Measurements from ENCODE around the gene PHPT1. TPM values are rescaled to one million over a fixed set of nuclear protein-coding genes. Genes with fewer than 3 reads are reported as not detected.

PHPT1 gene
- total RNA-seq, 2 donors from 2014 or later: 129 to 167 TPM

GRCh38 chr9:136850866-136851775 lies 1.9 kb downstream of the PHPT1 start:
- ATAC-seq (no peak), DNase-seq (ENCODE audit: low spot score in 2 of 2) (no peak)
- no peaks in the 10 kb centered on the region for H3K9me3 Mint-ChIP-seq
- H3K36me3 Mint-ChIP-seq: peaks cover 8 to 23% of the 10 kb centered on the region in 2 donors
- H3K27ac Mint-ChIP-seq: peak overlapping the region; percentile 30 to 55

- Mint-ChIP-seq H3K36me3 (peaks cover 8 to 23% of the 10 kb centered on the region in 2 donors), H3K9me3 (no peaks in the 10 kb centered on the region), H3K27ac (peak within 1 kb of the TSS; percentile 30 to 55)
- no peak for ATAC-seq
- DNase-seq (ENCODE audit: low spot score in 2 of 2): no peak
Measured at GRCh38 chr9:136851941-136852663, 2.9 kb downstream of the PHPT1 start, which contains the start of gene MAMDC4. Gene MAMDC4 (plus strand): TSS chr9:136852346. CDS start chr9:136852417, 71 bp downstream.

DNA sequence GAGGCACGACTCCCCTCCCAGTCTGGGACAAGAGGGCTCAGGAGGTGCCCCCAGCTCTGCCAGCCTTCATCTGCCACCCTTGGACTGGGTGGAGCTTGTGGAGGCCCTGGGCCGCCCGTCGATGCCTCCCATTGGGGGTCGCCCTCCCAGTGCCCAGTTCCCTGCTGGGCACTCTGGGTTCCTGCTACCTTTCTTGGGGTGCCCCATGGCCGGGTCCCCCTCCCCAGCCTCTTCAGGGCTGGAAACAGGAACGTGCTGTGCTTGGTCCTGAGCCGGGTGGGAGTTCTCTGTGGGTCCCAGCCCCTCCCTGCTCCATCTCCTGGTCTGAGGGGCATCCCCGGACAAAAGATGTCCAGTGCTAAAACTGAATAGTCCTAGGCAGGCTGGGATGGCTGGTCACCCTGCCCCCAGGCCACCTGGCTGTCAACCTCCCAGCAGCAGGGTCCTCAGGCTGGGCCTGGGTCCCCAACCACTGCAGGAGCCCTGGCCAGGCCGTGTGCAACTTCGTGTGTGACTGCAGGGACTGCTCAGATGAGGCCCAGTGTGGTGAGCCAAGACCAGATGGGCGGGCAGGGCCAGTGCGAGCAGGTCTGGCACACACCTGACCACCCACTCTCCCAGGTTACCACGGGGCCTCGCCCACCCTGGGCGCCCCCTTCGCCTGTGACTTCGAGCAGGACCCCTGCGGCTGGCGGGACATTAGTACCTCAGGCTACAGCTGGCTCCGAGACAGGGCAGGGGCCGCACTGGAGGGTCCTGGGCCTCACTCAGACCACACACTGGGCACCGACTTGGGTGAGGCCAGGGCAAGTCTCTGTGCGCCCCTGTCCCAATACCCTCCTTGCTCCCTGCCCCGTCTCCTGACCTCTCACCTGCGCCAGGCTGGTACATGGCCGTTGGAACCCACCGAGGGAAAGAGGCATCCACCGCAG lies 3.7 kb downstream of the PHPT1 start:
- H3K9me3 Mint-ChIP-seq: no peaks in the 10 kb centered on the region
- ATAC-seq (no peak), DNase-seq (ENCODE audit: low spot score in 2 of 2) (no peak)
- H3K27ac Mint-ChIP-seq: no peak overlapping the region
- H3K36me3 Mint-ChIP-seq: peaks cover 2 to 17% of the 10 kb centered on the region in 2 donors

DNA sequence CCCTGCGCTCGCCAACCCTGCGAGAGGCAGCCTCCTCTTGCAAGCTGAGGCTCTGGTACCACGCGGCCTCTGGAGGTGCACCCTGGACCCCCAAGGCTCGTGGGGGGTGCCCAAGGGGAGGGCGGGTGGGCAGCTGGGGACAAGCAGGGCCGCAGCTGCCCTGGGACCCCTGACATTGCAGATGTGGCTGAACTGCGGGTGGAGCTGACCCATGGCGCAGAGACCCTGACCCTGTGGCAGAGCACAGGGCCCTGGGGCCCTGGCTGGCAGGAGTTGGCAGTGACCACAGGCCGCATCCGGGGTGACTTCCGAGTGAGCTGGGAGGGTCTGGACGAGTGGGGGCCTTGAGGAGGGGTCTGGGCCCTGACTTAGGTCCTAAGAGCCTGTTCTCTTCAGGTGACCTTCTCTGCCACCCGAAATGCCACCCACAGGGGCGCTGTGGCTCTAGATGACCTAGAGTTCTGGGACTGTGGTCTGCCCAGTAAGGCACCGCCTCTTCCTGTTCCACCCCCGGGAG lies 4.4 kb downstream of the PHPT1 start:
- DNase-seq (ENCODE audit: low spot score in 2 of 2): no peak
- Mint-ChIP-seq H3K27ac (no peak overlapping the region), H3K9me3 (no peaks in the 10 kb centered on the region), H3K36me3 (peaks cover 0 to 15% of the 10 kb centered on the region in 2 donors)
- no peak for ATAC-seq

GRCh38 chr9:136854113-136854841 lies 5.1 kb downstream of the PHPT1 start:
- no peaks in the 10 kb centered on the region for H3K9me3 Mint-ChIP-seq
- peaks cover 0 to 15% of the 10 kb centered on the region in 2 donors for H3K36me3 Mint-ChIP-seq
- H3K27ac Mint-ChIP-seq: peak overlapping the region in 1 of 2 donors; percentile 21
- no peak for DNase-seq (ENCODE audit: low spot score in 2 of 2)
- ATAC-seq: no peak

DNA sequence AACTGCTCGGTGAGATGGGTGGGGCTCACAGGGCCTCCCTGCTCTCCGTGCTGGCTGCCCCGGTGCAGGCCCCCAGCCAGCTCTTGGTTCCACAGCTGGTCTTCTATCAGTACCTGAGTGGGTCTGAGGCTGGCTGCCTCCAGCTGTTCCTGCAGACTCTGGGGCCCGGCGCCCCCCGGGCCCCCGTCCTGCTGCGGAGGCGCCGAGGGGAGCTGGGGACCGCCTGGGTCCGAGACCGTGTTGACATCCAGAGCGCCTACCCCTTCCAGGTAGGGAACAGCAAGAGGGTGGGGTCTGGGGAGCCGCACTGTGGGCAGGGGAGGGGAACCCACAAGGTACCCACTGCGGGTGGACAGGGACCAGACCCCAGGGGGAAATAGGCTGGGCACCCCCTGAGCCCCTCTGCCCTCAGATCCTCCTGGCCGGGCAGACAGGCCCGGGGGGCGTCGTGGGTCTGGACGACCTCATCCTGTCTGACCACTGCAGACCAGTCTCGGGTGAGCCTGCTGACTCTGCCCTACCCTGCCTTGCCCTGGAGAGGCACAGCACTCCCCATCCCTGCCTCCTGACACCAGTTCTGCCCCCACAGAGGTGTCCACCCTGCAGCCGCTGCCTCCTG lies 5.7 kb downstream of the PHPT1 start:
- H3K9me3 Mint-ChIP-seq: no peaks in the 10 kb centered on the region
- H3K36me3 Mint-ChIP-seq: peaks cover 0 to 11% of the 10 kb centered on the region in 2 donors
- H3K27ac Mint-ChIP-seq: peak overlapping the region in 1 of 2 donors; percentile 21
- DNase-seq (ENCODE audit: low spot score in 2 of 2) (no peak), ATAC-seq (no peak)

GRCh38 chr9:136855461-136856078 lies 6.4 kb downstream of the PHPT1 start:
- Mint-ChIP-seq H3K36me3 (peaks cover 0 to 5% of the 10 kb centered on the region in 2 donors), H3K27ac (no peak overlapping the region), H3K9me3 (no peaks in the 10 kb centered on the region)
- DNase-seq (ENCODE audit: low spot score in 2 of 2) (no peak), ATAC-seq (no peak)

- ATAC-seq (no peak), DNase-seq (ENCODE audit: low spot score in 2 of 2) (no peak)
- no peaks in the 10 kb centered on the region for H3K36me3 Mint-ChIP-seq
- no peaks in the 10 kb centered on the region for H3K9me3 Mint-ChIP-seq
- H3K27ac Mint-ChIP-seq: no peak overlapping the region
Measured at GRCh38 chr9:136856079-136856476, 6.9 kb downstream of the PHPT1 start.

DNA sequence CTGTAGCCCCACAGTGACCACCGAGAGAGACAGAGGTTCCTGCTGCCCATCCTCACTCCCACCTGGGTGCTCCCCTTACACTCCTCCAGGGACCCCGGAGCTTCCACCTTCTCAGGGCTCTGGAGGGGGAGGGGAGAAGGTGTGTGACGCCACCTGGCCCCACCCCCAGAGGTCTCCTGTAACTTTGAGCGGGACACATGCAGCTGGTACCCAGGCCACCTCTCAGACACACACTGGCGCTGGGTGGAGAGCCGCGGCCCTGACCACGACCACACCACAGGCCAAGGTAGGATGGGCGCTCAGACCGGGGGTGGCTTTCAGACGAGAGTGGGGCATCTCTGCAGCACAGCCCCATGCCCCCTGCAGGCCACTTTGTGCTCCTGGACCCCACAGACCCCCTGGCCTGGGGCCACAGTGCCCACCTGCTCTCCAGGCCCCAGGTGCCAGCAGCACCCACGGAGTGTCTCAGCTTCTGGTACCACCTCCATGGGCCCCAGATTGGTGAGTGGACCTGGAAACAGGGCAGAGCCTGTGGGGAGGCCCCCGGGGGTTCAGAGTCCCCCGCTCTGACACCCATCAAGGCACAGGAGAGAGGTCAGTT lies 7.4 kb downstream of the PHPT1 start:
- Mint-ChIP-seq H3K36me3 (no peaks in the 10 kb centered on the region), H3K9me3 (no peaks in the 10 kb centered on the region), H3K27ac (no peak overlapping the region)
- DNase-seq (ENCODE audit: low spot score in 2 of 2) (no peak), ATAC-seq (no peak)

DNA sequence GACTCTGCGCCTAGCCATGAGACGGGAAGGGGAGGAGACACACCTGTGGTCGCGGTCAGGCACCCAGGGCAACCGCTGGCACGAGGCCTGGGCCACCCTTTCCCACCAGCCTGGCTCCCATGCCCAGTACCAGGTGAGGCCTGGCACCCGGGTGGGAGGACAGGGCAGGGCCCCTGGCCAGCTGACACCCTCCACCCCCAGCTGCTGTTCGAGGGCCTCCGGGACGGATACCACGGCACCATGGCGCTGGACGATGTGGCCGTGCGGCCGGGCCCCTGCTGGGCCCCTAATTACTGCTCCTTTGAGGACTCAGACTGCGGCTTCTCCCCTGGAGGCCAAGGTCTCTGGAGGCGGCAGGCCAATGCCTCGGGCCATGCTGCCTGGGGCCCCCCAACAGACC lies 8.0 kb downstream of the PHPT1 start:
- H3K36me3 Mint-ChIP-seq: no peaks in the 10 kb centered on the region
- no peak for ATAC-seq
- H3K9me3 Mint-ChIP-seq: no peaks in the 10 kb centered on the region
- H3K27ac Mint-ChIP-seq: no peak overlapping the region
- DNase-seq (ENCODE audit: low spot score in 2 of 2): no peak

DNA sequence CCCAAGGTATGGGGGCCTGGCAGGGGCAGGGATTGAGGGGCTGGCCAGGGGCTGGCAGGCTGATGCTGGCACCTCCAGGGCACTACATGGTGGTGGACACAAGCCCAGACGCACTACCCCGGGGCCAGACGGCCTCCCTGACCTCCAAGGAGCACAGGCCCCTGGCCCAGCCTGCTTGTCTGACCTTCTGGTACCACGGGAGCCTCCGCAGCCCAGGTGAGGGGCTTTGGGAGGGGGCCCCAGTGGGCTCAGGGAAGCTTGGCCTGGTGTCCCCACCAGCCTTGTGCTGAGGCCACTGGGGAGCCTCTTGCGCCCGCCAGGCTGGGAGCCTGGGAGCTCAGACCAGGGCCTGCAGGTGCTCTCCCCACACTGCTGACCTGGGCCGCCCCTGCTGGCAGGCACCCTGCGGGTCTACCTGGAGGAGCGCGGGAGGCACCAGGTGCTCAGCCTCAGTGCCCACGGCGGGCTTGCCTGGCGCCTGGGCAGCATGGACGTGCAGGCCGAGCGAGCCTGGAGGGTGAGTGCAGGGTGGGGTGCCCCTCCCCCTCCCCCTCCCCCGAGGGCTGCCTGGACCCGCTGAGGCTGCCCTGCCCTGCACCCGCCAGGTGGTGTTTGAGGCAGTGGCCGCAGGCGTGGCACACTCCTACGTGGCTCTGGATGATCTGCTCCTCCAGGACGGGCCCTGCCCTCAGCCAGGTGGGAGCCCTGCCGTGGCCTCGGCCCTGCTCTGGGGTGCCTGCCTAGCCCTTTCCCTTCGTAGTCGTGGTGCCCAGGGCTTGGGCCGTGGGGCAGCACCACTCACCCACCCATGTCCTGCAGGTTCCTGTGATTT lies 8.6 kb downstream of the PHPT1 start:
- no peaks in the 10 kb centered on the region for H3K36me3 Mint-ChIP-seq
- no peak overlapping the region for H3K27ac Mint-ChIP-seq
- H3K9me3 Mint-ChIP-seq: no peaks in the 10 kb centered on the region
- peak in 1 of 2 donors; percentile 2 for ATAC-seq
- no peak for DNase-seq (ENCODE audit: low spot score in 2 of 2)

DNA sequence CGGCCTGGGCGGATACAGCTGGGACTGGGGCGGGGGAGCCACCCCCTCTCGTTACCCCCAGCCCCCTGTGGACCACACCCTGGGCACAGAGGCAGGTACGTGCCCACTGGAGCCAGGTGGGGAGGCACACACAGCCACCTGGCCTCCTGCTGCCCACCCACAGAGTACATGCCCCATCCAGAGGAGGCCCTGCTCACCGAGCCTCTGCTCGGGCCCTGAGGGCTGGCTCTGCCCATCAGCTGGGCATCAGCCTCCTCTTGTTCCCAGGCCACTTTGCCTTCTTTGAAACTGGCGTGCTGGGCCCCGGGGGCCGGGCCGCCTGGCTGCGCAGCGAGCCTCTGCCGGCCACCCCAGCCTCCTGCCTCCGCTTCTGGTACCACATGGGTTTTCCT lies 9.2 kb downstream of the PHPT1 start:
- ATAC-seq (peak in 1 of 2 donors; percentile 1), DNase-seq (ENCODE audit: low spot score in 2 of 2) (no peak)
- peaks cover 0 to 3% of the 10 kb centered on the region in 2 donors for H3K36me3 Mint-ChIP-seq
- no peaks in the 10 kb centered on the region for H3K9me3 Mint-ChIP-seq
- H3K27ac Mint-ChIP-seq: no peak overlapping the region

DNA sequence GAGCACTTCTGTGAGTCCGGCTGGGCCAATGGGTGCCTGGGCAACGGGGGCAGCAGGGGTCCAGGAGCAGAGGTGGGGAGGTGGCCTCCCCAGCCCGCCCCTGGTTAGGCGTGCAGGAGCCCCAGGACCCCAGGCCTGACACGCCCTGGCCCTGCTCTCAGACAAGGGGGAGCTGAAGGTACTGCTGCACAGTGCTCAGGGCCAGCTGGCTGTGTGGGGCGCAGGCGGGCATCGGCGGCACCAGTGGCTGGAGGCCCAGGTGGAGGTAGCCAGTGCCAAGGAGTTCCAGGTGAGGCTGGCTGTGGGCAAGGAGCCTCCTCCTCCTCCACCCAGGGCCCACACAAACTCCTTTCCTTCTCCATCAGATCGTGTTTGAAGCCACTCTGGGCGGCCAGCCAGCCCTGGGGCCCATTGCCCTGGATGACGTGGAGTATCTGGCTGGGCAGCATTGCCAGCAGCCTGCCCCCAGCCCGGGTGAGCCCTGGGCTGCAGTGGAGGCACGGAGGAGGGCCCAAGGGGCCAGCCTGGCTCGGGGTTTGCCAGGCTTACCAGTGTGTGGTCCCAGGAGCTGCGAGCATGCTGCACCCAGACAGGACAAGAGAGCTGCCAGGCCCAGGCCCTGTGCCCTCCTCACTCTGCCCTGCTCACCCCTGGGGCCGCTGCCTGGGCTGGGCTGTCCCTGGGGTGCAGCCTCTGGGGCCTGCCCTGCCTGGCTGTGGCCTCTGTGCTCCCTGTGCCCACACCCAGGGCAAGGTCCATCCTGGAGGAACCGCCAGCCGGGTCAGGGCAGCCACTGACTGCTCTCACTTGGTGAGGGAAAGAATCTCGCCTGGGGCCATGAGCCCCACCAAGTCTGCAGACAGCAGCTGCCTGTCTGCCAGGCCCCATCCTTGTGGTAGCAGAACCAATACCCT lies 9.9 kb downstream of the PHPT1 start:
- Mint-ChIP-seq H3K9me3 (no peaks in the 10 kb centered on the region), H3K36me3 (peaks cover 0 to 8% of the 10 kb centered on the region in 2 donors), H3K27ac (no peak overlapping the region)
- DNase-seq (ENCODE audit: low spot score in 2 of 2) (no peak), ATAC-seq (peak in 1 of 2 donors; percentile 5)
